Esophagus muscularis mucosa (tissue), 4 donors: ENCODE data around the gene SYNJ2.

Experiments
- CTCF ChIP-seq, 3 experiments: fragments of 200-600 bp in 2 of 3; fragments of 450-650 bp in 1 of 3; sonication (generic) in 2 of 3; IDR thresholded peaks; one replicate each; pipeline ENCODE4 v1.5.1; 2017 to 2019; ENCODE audit warnings: antibody characterized with exemption in 3 of 3, mild to moderate bottlenecking in 2 of 3, moderate library complexity in 1 of 3
- EP300 ChIP-seq: sonication (generic); formaldehyde crosslinking; IDR thresholded peaks from one replicate; pipeline ENCODE4 v1.6.1; 2017; ENCODE audit warnings: antibody characterized with exemption
- POLR2A ChIP-seq: fragments of 450-650 bp; IDR thresholded peaks from one replicate; pipeline ENCODE4 v1.6.1; 2017; ENCODE audit warnings: antibody characterized with exemption, moderate library complexity, mild to moderate bottlenecking, low read depth
- POLR2AphosphoS5 ChIP-seq, 2 donors: sonication (generic); formaldehyde crosslinking; IDR thresholded peaks; one replicate each; pipeline ENCODE4 v1.6.1; 2017; ENCODE audit warnings: antibody characterized with exemption in 2 of 2

- TF ChIP-seq POLR2AphosphoS5 (IDR thresholded peaks at IDR 0.05) (no peak), CTCF (IDR thresholded peaks at IDR 0.05) (no peak), POLR2A (no peak), EP300 (no peak)
Measured at GRCh38 chr6:158015188-158015506, 33.5 kb downstream of the SYNJ2 start.
